Liver (tissue), 3 donors: Measurements from ENCODE around the gene IQCC.

Experiments used
- FOXA1 ChIP-seq: IDR thresholded peaks from 2 replicates; pipeline ENCODE4 v1.6.1; 2016; ENCODE audit warnings: antibody characterized with exemption
- GABPA ChIP-seq, 2 donors: IDR thresholded peaks in 1 of 2; conservative IDR thresholded peaks in 1 of 2; 2 replicates each; pipeline ENCODE4 v1.6.1; 2016; ENCODE audit warnings: antibody characterized with exemption in 2 of 2, mild to moderate bottlenecking in 1 of 2, moderate library complexity in 1 of 2
- JUND ChIP-seq, 2 donors: IDR thresholded peaks; 2 replicates each; pipeline ENCODE4 v1.6.1; 2016; ENCODE audit warnings: antibody characterized with exemption in 2 of 2
- TF ChIP-seq, protein P1 (sequence below): fragments of 150-350 bp; IDR thresholded peaks from 2 replicates; pipeline ENCODE4 v1.5.1; 2017; ENCODE audit warnings: improper control_type of control experiment, low read depth, low read length; ENCODE audit not compliant: missing input control
- TF ChIP-seq, protein P2 (sequence below): IDR thresholded peaks from 2 replicates; pipeline ENCODE4 v1.6.1; 2016; ENCODE audit warnings: antibody characterized with exemption
- donor health status: healthy.
- donor health status: healthy.

DNA sequence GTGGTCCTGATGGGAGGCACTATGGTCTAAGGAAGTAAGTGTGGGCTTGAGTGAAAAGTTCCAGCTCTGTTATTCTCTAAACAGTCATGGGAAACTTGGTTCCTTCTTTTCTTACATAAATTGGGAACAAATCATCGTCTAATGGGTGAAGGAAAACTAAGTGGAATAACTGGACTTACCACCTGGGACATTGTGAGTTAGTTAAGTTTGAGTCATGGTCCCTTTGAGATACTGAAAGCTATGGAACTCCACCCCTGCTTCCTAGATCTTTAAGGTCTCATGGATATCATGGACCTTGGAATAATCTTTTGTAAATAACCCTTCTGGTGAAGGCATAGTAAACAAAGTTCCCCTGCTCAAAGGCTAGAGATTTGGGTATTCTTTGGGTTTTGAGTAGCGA lies 42.1 kb upstream of the IQCC start:
- TF ChIP-seq, protein P1, sequence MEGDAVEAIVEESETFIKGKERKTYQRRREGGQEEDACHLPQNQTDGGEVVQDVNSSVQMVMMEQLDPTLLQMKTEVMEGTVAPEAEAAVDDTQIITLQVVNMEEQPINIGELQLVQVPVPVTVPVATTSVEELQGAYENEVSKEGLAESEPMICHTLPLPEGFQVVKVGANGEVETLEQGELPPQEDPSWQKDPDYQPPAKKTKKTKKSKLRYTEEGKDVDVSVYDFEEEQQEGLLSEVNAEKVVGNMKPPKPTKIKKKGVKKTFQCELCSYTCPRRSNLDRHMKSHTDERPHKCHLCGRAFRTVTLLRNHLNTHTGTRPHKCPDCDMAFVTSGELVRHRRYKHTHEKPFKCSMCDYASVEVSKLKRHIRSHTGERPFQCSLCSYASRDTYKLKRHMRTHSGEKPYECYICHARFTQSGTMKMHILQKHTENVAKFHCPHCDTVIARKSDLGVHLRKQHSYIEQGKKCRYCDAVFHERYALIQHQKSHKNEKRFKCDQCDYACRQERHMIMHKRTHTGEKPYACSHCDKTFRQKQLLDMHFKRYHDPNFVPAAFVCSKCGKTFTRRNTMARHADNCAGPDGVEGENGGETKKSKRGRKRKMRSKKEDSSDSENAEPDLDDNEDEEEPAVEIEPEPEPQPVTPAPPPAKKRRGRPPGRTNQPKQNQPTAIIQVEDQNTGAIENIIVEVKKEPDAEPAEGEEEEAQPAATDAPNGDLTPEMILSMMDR, result no peak
- TF ChIP-seq, protein P2, sequence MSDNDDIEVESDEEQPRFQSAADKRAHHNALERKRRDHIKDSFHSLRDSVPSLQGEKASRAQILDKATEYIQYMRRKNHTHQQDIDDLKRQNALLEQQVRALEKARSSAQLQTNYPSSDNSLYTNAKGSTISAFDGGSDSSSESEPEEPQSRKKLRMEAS, result no peak
- TF ChIP-seq GABPA (IDR thresholded peaks at IDR 0.05 in 1 of 2, conservative IDR thresholded peaks at IDR 0.05 in 1 of 2) (no peak), FOXA1 (no peak), JUND (IDR thresholded peaks at IDR 0.05) (no peak)
